ENCODE measurements around the gene DVL1.
"Not testable (repeated sequence)": the region's sequence is repeated elsewhere in the genome, so short reads cannot be mapped to it uniquely, and the experiment has no call there.

DVL1 gene

DNA sequence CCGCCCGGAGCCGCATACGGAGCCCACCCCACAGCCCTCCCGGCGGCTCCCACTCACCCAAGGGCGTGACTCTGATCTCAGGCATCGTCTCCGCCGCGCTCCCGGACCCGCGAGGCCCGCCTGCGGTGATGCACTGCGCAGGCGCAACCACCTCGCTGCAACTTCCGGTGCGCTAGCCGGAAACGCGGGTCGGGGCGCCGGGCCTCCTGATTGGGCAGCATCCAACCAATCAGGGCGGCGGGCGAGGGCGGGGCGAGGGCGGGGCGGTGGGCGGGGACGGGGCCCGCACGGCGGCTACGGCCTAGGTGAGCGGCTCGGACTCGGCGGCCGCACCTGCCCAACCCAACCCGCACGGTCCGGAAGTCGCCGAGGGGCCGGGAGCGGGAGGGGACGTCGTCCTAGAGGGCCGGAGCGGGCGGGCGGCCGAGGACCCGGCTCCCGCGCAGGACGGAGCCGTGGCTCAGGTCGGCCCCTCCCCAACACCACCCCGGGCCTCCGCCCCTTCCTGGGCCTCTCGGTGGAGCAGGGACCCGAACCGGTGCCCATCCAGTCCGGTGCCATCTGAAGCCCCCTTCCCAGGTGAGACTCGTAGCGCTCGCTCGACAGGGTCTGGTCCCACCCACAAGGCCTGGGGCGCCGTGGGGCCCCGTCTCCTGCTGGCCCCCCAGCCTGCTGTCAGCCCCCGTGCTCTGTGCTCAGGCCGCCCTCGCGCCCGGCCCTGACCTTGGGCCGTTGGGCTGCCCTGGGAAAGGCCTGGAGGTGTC, 24.5 kb downstream of the DVL1 start, which contains the start of the genes CPTP and INTS11:
TSS of gene CPTP (plus strand) at position 279 of the 764 bp plus-strand sequence. CDS start 2,109 bp downstream, outside the sequence.
TSS of gene INTS11 (minus strand) at position 137 of the 764 bp plus-strand sequence. CDS start at position 85, 52 bp downstream.
- peak; percentile 98 for DNase-seq (ENCODE audit: low spot score)

DNA sequence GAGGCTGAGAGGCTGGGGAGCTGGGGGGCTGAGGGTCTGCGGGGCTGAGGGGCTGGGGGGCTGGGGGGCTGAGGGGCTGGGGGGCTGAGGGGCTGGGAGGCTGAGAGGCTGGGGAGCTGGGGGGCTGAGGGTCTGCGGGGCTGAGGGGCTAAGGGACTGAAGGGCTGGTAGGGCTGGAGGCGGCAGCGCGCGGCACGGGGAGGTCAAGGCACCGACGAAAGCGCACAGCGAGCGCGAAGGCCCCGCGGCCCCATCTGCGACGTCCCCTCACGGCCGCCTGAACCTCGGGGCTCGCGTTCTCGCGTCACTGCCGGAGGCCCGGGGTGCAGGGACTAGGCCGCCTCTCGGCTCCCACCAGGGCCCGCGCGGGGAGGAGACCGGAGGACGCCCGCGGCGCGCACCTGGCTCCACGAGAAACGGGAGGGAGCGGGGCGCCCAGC, 25.1 kb downstream of the DVL1 start:
- DNase-seq (ENCODE audit: low spot score), result no peak

DNA sequence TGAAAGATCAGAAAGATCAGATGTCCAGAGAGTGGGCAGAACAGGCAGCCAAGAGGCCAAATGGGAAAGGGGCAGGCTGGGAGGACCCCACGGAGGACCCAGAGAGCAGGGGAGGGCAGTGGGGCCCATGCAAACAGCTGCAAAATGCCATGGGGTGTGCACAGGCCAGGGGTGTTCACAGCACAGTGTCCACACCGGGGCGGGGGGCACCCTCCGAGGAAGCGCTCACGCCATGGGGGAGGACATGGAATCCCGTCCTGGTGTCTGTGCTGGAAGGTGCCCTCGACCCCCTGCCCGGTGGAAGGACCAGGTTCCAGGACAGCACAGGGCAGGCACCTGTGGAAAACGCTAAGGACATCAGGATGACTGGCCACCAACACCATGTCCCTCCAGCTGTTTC, 26.3 kb downstream of the DVL1 start:
- no peak for DNase-seq (ENCODE audit: low spot score)

DNA sequence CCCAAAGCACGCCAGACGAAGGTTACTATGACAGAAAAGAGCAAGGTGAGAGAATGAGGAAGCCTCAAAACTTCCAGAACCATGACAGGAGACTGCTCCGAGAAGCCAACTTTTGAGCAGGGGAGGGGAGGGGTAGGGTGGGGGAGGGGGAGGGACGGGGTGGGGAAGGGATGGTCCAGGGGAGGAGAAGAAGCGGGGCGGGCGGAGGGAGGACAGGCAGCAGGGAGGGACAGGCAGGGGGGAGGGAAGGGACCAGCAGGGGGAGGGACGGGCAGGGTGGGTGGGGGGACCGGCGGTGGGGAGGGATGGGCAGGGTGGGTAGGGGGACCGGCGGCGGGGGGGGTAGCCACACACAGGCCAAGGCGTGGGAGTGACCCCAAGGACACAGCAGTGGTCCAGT, 26.8 kb downstream of the DVL1 start:
- no peak for DNase-seq (ENCODE audit: low spot score)

DNA sequence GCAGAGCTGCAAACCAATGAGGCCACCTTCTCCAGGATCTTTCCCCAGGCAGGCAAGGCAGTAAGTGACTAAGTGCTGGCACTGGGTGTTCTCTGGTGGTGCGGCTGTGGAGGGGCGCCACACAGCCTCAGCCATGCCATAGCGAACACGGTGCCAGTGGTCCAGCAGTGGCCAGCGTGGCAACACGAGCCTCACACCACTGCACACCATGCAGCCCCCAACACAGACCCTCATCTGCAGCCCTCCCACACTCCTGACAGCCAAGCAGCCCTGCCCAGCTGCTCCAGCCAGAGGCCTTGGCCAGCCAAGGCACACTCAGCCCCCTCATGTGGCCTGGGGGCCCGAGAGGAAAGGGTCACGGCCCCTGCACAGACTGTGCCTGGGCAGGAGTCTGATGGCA, 27.7 kb downstream of the DVL1 start:
- no peak for DNase-seq (ENCODE audit: low spot score)

DNA sequence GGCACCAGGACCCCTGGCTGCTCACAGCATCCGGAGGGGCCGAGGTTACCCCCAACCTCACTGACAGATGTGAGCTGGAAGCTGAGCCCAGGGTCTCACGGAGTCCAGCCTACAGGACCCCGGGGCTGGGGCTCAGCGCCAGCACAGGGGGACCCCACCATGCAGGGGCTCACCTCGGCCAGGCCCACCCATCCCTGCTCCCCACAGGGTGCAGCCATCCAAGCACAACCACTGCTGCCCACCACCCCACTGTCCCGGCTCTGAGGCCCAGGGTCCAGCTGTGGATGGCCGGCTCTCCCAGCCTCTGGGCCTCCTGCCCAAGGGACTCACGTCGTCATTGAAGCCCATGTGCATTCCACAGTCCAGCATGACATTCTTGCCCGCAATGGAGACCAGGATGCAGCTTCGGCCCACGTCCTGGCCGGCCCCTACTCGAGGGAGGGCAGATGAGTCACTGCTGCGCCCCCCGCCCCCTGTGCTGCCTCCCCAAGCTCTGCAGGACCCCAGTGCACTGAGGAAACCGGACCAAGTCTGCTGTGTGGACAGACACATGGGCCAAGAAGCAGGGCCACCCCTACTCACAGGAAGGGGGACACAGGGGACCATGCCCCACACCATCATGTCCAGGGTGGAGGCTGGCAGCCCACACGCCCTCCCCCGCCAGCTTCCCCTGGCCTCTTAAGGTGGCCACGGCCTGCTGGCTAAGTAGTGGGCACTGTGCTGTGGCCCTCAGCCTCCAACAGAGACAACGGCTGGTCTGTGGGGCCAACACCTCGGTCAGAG, 28.4 kb downstream of the DVL1 start:
- DNase-seq (ENCODE audit: low spot score), result no peak

DNA sequence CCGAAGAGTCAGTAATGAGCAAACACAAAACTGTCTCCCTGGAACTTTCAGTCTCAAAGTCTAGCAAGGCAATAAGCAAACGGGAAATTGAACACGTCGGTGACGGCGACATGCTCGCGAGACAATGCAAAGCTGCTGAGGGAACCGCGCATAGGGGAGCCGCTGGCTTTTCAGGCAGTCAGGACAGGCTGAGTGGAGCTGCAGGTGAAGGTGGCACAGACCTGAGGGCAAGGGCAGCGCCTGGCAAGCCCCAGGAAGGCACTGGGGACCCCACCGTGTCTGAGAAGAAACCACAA, 29.6 kb downstream of the DVL1 start:
- no peak for DNase-seq (ENCODE audit: low spot score)

DNA sequence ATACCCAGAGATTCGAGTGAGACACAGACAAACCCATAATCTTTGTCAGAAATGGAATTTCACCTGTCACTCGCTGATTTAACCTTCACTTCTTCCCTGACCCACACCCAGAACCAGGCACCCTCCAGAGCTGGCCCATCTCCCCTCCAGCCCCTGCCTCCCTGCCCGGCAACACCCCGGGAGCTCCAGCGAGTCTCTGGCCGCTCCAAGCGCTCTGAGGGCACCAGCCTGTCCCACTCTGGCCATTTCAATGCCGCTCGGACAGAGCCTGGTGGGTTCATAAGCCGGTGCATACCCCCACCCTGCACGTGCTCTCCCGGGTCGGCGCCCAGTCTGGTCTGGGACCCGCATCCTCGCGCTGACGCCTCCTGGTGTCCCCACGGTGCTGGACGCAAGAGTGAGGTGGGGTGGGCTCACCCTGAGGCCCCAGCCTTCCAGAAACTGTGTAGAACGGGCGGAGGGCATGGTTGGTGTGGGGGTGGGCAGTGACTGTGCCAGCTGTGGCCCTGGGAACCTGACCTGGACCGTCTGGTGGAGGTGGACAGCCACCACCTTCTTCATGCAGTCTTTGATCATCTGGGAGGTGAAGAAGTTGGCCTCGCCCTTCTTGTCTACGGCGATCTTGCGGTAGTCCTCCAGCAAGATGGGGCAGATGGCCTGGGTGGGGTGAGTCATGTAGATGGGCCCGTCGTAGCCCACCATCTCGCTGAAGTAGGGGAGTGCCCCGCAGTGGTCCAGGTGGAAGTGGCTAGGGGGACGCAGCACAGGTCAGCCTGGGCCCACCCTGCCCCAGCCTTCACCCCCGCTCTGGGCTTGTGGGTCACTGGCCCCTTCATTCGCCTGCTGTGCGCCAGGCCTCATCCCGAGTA, 30.2 kb downstream of the DVL1 start:
- no peak for DNase-seq (ENCODE audit: low spot score)

DNA sequence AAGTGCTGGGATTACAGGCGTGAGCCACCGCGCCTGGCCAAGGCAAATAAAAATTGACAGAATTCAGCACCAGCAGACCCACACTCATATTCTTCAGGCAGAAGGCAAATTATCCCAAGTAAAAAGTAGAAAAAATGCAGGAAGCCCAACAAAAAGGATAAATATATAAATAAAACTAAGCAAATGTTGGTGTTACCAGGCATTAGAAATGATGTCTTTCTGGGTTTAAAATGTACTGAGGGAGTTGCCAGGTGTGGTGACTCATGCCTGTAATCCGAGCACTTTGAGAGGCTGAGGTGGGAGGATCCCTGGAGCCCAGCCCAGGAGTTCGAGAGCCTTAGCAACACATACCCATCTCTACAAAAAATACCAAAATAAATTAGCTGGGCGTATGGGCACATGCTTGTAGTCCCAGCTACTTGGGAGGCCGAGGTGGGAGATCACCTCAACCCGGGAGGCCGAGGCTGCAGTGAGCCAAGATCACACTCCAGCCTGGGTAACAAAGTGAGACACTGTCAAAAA, 31.0 kb downstream of the DVL1 start:
- DNase-seq (ENCODE audit: low spot score), result no peak

DNA sequence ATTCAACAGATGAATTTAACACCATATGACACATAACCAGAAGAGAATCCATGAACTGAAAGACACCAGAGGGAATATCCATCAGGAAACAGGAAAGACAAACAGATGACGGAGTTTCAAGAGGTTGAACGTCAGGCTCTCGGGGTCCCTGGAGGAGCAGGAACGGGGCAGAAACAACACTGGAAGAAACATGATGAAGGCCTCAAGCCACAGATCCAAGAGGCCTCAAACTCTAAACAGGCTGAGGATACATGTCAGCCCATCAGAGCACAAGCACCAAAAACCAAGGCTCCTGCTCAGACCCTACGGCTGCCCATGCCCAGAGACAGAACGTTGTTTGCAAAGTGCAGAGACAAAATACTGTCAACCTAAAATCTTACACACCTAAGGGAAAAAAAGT, 31.8 kb downstream of the DVL1 start:
- no peak for DNase-seq (ENCODE audit: low spot score)

DNA sequence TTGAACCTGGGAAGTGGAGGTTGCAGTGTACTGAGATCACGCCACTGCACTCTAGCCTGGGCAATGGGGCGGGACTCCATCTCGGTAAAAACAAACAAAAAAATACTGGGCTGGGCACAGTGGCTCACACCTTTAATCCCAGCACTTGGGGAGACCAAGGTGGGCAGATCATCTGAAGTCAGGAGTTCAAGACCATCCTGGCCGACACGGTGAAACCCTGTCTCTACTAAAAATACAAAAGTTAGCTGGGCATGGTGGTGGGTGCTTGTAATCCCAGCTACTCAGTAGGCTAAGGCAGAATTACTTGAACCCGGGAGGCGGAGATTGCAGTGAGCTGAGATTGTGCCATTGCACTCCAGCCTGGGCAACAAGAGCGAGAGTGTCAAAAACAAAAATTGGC, 33.0 kb downstream of the DVL1 start:
- not testable (repeated sequence) for DNase-seq (ENCODE audit: low spot score)

DNA sequence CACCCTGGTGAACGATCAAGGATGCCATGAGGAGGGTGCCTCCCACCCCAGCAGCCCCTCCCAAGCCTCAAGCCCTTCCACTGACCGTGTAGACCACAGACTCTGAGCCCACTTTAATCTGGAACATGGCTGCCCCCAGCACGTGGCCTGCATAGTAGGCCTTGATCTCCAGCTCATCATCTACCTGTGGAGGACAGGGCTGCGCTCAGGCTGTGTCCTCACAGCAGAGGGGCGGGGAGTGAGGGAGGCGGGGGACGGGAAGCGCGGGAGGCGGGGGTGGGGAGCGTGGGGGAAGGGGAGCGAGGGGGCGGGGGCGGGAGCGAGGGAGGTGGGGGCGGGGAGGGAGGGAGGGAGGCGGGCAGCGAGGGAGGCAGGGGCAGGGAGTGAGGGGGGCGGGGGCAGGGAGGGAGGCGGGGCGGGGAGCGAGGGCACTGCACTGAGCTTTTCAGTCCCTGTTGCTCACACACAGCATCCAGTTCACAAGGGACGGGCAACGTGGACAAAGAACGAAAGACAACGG, 33.7 kb downstream of the DVL1 start:
- no peak for DNase-seq (ENCODE audit: low spot score)

DNA sequence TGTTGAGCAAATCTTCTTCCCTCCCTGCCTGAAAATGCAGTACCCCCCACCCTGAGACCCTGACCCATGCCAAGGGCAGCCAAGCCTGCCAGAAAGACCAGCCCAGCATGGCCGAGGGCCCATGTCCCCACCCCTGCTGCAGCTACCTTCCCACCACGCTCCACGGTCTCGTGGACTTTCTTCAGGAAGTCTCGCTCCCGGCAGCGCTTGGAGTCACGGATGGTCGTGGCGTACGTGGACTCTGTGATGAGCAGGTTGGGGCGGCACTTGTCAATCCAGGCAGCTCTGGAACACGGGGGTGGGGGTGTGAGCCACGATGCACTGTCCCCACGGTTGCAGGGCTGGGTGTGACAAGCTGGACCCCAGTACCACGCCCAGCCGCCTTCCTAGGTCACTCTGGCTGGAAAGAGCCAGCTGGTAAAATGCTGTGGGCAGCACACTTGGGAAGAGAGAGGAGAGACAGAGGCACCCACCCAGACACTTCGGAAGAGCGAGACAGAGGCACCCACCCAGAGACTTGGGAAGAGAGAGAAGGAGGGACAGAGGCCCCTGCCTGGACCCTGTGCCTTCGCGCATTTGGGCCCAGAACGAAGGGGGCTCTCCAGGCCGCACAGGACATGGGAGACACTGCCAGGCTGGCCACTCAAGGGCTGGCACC, 34.4 kb downstream of the DVL1 start:
- no peak for DNase-seq (ENCODE audit: low spot score)

DNA sequence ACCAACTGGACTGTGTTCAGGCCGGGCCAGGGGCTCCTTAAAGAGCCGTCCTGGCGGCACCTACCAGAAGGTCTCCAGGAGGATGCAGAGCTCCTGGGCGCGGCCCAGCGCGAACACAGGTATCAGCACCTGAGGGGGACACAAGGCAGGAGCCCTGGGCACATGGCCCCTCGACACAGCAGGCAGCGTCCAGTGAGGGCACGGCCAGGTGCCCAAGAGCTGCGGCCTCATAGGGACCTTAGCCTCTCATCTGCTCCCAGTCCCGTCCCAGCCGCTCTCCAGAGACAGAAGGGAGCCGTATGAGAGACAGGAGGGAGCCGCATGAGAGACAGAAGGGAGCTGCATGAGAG, 35.0 kb downstream of the DVL1 start:
- no peak for DNase-seq (ENCODE audit: low spot score)

DNA sequence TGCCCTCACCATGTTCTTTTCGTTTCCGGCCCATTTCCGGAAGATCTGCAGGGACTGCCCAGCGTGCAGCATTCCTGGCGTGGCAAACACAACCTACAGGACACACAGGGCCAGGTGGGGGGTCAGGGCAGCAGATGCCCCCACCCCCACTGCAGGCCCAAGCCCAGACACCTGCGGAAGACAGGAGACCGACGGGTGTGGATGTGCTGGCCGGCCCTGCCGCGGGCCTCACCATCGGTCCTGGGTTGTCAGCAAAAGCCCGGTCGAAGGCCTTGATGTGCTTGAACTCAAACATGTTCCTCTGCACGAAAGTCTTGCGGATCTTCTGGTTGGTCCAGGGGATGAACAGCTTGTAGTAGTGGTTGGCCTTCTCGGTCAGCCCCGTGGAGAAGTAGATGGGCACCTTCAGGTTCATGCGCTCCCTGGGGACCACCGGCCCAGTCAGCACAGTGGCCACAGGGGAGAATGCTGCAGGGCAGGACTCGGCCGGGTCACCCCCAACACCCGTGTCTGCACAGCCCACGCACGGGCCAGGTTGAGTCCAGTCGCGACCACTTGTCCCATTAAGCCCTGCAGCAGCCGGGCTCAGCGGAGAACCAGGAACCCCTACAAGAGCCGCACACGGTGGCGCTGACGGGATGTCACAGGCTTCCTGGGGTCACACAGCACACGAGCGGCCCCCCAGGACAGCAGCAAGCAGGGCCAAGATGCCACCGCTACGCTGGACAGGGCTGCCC, 35.5 kb downstream of the DVL1 start:
- no peak for DNase-seq (ENCODE audit: low spot score)

DNA sequence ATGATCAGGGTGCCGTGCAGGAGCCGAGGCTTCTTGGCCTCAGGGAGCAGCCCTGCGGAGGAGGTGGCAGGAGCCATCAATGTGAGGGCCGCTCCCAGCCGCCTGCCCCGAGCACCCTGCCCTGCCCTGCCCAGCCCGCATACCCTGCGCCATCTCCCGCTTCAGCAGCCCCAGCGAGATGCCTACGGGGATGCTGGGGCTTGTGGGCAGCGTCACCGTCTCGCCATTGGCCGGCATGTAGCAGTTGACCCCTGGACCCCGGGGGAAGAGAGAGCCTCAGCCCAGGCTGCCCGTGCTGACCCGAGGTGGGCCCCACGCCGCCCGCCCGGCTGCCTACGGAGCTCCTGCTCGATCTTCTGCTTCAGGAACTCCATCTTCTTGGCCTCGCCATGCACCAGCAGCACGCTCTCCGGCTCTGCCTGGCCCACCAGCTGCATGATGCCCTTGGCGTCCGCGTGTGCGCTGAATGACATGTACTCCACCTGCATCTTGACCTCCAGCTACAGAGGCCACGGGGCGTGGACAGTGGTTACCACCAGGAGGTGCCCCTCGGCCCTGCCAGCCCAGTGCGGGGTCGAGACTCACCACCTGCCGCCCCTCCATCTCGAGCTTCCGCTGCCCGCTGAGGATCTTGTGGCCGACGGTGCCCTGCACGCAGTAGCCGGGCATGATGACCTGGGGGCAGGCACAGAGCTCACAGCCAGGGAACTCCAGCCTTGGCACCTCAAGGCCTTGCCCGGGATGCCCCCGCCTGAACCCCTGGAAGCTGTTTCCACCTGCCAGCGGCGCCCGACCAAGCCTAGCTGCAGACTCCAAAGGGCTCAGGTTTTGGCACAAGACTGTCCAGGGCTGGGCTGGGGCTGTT, 36.5 kb downstream of the DVL1 start:
- DNase-seq (ENCODE audit: low spot score), result no peak

DNA sequence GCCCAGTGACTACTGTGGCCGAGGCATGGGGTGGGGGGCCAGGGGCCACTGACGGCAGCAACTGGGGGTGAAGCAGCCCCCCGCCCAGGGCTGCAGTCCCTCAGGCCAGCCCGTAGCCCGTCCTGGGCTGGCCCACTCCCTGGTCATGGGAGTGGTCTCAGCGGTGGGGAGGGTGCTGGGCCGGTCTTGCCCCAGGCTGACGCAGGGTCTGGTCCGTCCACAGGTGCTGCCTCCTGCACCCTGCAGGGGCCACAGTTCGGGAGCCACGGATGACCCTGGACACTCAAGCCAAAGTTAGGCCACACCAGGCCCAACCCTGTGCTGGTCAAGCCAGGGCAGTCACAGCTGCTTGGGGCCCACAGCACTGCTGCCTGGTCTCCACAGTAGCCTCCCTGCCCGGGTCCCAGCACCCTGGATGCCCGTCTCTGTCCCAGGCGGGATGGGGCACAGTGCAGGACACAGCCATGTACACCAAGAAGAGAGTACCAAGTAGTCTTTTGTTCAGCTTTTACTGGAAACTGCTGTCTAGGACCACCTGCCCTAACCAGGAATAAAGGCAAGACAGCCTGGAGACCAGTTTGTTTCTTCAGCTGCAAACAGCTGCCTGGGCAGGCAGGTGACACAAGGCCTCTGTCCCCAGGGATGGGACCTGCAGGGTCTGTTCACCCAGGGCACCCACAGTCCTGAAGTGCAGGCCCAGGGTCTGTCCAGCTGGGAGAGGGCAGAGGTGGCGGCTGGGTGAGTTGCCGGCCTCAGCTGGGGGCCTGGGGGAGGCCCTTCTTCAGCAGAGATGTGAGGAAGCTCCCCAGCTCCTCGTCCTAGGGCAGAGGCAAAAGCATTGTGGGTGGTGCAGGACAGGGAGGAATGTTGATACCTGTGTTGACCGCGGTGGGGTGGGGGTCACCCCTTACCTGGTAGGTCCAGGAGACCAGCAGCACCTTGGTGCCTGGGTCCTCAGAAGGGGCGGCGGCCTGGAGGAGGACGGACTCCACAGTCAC, 37.8 kb downstream of the DVL1 start:
- DNase-seq (ENCODE audit: low spot score), result no peak

DNA sequence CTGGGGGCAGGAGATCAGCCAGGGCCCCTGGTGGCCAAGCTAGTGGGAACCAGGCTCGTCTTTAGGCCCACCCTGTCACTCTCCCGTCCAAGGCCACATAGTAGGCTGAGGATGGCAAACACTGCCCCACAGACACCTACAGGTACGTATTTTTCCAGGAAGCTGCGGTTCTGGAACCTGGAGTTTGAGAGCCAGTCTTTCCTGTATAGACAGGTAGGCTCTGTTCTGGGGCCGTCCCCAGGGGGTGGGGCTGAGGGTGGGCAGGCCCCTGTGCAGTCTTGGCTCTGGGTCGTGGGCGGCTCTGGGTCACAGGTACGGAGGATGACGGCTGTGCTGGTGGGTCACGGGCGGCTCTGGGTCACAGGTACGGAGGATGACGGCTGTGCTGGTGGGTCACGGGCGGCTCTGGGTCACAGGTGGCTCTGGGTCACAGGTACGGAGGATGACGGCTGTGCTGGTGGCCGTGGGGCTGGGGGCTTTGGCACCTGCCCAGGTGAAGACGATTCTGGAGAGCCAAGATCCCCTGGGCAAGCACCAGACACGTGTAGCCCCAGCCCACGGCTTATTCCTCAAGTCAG, 38.7 kb downstream of the DVL1 start:
- DNase-seq (ENCODE audit: low spot score), result no peak

DNA sequence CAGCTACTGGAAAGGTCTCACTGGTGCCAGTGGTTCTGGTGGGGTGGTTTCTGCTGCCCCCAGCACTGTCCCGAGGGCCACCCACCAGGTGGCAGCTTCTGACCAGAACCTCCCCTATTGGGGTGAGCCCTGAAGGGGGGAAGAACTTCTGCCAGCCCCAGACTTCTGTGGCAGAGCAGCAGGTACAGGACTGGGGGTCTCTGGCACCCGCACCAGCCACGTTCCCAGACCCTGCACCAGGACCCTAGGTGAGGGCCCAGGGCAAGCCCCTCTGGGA, 39.2 kb downstream of the DVL1 start:
- DNase-seq (ENCODE audit: low spot score), result no peak

Measured in HuH-7 (cell line).